A673 (cell line): Measurements from ENCODE around the gene FGFR2.

Experiments used
- CTCF ChIP-seq: fragments of 300-800, 200-600 bp; sonication (generic); conservative IDR thresholded peaks from 2 replicates; pipeline ENCODE4 v1.5.1; 2017; ENCODE audit warnings: low read depth, mild to moderate bottlenecking, antibody characterized with exemption, low read length, moderate library complexity, mixed read lengths
- EZH2 ChIP-seq: fragments of 200-600 bp; sonication (generic); IDR thresholded peaks from 2 replicates; pipeline ENCODE4 v1.6.1; 2017; ENCODE audit warnings: borderline replicate concordance, low read depth, mild to moderate bottlenecking, mixed read lengths, antibody characterized with exemption, low read length; ENCODE audit not compliant: poor library complexity, severe bottlenecking

DNA sequence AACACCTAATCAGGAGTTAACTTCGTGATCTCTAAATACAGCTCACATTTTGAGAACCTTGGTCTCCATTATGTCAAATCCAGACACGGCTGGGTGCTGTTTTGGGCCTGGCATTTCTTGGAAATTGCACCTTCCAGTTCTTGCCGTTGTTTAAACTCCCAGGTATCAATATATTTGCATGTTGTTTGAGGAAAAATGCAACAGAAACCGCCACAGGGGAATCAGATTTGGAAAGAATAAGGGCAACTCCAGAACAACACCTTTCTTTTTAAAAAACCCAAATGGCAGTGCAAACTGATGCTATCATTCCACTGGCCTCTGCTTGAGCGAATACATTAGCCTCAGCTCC is 162.0 kb downstream of the FGFR2 start:
- no peak for TF ChIP-seq EZH2
- TF ChIP-seq CTCF: no peak
